Measurements from ENCODE around the gene NLGN1.
"Not testable (repeated sequence)": the region's sequence is repeated elsewhere in the genome, so short reads cannot be mapped to it uniquely, and the experiment has no call there.

NLGN1 gene

DNA sequence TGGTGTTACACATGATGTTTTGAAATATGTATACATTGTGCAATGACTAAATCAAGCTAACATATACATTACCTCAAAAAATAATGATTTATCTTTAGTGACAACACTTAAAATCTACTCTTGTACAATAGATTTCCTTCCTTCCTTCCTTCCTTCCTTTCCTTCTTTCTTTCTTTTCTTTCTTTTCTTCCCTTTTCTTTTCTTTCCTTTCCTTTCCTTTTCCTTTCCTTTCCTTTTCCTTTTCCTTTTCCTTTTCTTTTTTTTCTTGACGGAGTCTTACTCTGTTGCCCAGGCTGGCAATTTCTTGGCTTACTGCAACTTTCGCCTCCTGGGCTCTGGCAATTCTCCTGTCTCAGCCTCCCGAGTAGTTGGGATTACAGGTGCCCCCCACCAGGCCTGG, 170.5 kb downstream of the NLGN1 start:
- DNase-seq: no peak

GRCh38 chr3:173568623-173569022, 171.1 kb downstream of the NLGN1 start:
- DNase-seq: no peak

DNA sequence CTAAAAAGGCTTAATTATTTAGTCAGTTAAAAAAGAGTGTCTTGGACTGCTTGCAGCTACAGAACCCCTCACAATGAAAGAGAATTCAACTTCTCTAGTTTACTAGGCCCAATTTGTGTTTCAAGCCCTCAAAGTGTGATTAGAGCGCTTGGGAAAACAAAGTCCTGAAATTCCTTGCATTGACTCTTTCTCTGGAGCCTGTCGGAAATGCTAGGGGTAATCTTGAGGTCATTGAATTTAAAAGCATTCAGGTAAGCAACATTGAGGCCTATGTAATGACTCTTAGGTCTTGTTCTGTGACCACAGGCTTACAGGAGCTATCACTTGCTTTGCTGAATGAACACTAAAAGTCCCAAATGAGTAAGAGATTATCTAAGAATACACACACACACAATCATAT, 186.0 kb downstream of the NLGN1 start:
- DNase-seq: no peak

DNA sequence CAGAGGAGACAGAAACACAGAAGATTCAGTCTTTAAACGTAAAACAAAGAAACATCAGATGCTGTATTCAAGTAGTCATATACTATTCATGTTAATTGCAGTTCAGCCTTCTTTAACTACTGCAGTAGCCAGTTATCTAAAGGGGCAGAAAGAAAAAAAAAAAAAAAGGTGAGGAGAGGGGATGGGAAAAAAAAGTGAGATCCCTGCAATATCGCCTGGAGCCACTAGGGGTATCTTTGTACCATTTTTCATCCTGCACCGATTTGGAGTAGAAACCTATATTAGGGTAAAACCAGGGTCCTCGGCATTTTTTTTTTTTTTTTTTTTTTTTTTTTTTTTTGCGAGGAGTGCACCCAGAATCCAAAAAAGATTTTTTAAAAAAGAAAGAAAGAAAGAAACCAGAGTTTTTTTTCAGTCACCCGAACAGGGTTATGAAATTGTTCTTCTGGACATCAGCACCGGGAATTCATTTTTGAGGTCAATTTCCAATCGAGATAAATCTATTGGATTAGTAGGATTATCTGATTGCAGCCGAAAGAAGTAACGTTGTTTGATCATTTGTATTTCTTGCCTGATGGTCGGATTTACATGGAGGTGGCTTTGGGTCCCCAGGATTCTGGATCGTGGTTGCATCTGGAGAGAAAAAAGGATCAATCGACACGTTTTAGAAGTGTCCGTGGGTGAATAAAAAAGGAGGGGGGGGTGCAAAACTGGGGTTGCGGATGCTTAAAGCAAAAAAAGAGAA, 186.7 kb downstream of the NLGN1 start:
- DNase-seq: peak; percentile 49

DNA sequence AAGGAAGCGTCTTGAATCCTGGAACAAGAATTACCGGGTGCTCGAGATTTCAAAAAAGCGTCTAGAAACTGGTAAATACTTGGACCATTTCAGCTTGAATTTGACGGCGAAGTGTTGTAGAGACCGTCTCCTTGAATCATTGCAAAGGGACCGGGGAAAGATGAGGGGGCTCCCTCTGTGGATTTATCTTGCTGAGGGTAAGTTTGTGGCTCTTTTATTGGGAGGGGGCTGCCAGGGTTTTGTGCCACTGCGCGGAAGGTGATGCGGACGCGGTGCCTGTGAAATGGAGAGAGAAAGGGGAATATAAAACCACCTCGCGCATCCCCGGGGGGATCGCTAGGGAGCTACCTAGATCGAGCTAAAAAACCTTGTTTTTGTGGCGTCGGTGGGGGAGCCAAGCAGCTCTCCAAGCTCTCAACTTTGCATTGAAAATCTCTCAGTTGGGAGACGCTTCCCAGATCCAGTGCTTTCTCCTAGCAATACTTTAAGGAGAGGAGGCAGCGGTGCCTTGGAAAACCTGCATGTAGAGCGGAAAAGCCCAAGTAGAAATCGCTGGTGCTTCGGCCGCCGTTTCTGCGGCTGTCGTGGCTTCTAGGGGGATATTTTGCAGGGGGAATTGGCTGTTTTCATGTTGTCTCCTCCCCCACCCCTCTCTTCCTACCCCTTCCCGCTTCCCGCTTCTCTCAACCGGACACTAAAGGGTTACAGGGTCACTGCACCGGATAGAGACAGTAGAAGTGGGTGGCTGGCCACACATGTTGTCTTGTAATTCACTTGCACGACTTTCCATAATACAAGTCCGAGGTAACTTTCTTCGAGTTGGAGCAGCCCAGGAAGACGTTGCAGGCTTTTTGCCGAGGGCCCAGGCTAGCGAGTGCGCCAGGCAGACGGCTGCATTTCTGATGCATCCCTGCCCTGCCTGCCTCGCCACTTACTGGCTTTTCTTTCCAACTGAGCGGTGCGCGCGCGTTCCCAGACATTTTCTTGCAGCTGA, 187.6 kb downstream of the NLGN1 start:
- no peak for DNase-seq

DNA sequence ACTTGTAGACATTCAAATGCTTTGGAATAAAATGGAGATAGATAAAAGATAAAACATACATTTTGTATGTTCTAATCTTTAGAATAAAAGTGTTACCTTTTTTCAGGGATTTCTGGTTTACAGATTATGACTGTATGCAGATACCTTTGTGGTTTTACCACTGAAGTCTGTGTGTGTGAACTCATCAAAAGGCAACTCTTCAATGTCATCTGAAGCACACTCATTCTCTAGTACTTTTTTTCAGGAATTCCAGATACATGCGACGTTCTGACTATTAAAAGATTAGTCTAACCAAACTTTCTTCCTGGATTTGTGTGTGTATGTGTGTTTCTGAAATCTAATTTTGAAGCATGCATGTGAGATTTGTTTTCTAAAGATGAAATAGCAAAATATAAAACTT, 188.6 kb downstream of the NLGN1 start:
- DNase-seq: no peak

DNA sequence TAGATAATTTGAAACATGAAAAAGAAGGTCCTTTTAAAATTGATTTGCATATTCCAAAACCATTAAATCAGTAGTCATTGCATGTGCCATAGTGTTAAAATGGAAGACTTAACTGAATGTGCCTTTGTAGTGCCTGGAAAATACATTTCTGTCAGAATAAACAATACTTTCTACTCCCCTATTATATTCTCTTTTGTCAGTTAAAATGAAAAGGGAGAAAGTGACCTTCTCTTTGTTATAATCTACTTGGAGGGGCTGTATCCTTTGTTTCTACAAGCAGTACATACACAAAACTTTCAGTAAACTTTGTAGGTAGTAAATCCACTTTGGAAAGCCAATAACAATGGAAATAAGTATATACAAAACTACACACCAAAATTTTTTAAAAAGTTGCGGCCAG, 189.5 kb downstream of the NLGN1 start:
- no peak for DNase-seq

- no peak for DNase-seq
Measured at GRCh38 chr3:173588556-173588955, 191.0 kb downstream of the NLGN1 start.

GRCh38 chr3:173589116-173589515, 191.6 kb downstream of the NLGN1 start:
- no peak for DNase-seq

DNA sequence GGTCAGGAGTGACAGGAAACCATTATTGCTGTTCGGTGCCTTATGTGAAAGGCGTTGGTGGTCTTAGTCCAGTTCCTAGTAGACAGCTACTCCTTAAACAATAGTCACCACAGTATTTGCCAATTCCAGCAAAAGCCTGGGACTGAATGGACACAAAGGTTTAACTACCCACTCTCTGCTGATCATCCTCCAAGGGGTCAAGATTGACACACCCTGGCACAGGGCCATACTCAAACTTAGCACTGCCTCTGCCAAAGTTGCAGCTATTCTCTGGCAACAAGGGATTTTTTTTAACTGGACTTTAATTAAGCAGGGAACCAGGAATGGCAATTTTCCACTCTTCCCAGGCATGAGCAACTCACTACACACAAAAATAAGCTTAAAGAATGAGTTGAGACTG, 193.9 kb downstream of the NLGN1 start:
- no peak for DNase-seq

- not testable (repeated sequence) for DNase-seq
Measured at GRCh38 chr3:173594881-173595280, 197.3 kb downstream of the NLGN1 start.

GRCh38 chr3:173599673-173600072, 202.1 kb downstream of the NLGN1 start:
- no peak for DNase-seq

GRCh38 chr3:173614522-173614921, 217.0 kb downstream of the NLGN1 start:
- DNase-seq: no peak

GRCh38 chr3:173615661-173616060, 218.1 kb downstream of the NLGN1 start:
- peak; percentile 68 for DNase-seq

GRCh38 chr3:173617490-173617889, 219.9 kb downstream of the NLGN1 start:
- no peak for DNase-seq

DNA sequence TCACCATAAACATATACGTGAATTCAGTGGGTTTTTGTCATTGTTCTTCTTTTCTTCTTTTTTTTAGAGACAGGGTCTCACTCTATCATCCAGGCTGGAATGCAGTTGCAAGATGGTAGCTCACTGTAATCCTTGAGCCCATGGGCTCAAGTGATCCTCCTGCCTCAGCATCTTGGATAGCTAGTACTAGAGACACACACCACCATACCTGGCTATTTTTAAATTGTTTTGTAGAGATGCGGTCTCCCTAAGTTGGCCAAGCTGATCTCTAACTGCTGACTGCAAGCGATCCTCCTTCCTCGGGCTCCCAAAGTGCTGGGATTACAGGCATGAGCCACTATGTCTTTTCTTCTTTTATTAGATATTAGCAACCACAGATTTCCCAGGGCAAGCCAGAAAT, 220.6 kb downstream of the NLGN1 start:
- no peak for DNase-seq

GRCh38 chr3:173618703-173619102, 221.2 kb downstream of the NLGN1 start:
- DNase-seq: no peak

DNA sequence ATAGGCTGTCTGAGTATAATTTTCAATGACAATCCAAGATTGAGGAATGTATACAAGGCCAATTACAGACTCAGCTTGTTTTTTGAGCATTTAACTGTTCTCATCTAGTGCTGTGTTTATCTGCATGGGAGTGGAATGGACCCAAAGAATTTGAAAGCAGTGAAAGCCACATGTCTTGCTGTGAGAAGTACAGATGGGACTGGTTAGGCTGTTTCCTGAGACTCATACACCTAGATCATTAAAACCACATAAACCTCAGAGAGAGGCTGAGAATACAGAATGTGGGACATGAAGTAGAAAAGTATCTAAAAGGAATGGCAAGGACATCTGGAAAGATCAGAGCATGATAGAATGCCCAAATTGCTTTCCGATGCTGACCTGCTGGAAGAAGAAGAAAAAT, 224.6 kb downstream of the NLGN1 start:
- DNase-seq: no peak

DNA sequence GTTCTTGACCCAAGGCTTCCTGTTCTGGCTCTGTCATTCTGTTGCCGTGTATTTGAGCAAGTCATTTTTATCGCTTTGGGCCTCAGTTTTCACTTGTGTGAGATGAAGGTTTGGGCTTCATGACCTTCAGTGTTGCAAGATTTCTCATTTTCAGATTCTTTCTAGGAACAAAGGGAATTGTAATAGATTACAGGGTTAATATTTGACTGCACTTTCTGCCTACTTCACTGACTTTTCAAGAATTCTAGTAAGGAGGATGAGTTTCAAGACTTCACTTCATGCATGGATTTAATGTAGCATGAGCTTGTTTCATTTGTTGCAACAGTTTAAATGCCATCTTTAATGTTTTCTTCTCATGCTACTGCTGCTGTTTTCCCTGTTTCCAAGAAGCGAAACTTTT, 226.5 kb downstream of the NLGN1 start:
- no peak for DNase-seq

DNA sequence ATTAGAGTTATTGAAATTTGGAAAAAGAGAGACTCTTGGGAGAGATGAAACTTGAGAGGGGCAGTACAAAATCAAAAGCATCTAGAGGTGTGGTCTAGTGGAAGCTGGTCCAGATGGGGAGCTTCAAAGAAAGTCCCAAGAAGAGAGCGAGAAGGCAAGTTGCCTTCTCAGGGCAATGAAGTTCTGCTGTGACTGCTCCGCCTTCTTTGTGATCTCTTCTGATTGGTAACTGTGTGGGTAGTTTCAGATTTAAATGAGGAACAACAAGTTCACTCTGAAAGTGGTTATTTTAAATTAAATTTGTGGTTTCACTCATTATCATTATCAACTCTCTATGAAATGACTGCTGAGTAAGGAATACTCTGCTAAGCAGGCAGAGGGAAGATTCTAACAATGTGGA, 233.3 kb downstream of the NLGN1 start:
- DNase-seq: no peak

DNA sequence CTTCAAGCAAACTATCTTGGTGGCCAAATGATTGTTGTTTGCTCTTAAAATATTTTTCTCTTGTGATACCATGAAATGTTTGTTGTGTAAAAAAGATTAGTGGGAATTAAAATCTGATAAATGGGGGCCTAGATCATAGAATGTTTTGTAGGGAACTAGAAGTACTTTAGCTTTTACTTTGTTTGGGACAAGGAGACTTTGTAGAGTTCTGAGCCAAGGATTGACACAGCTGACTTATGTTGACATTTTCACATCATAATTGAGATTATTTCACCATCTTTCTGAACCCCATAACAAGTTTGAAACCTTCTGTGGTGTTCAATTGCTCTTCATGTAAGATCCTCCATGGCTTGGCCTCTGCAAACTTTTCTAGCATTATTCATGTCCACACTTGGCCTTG, 235.4 kb downstream of the NLGN1 start:
- no peak for DNase-seq

DNA sequence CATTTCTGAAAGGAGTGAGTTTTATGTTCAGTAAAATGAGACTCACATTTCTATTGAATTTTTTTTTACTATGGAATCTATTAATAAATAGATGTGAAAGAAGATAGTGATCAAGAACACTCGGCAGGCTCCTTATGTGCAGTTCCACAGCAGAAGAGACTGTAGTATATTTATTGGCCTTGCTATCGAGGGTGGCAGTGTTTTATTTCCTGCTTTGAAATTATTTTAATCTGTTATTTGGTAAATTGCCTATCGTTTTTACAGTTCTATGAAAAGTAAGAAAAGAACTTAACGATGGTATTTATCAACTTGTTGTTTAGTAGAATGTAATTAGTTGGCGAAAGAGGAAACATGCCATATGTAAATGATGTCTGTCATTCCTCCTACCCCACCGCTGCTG, 238.3 kb downstream of the NLGN1 start:
- DNase-seq: no peak

DNA sequence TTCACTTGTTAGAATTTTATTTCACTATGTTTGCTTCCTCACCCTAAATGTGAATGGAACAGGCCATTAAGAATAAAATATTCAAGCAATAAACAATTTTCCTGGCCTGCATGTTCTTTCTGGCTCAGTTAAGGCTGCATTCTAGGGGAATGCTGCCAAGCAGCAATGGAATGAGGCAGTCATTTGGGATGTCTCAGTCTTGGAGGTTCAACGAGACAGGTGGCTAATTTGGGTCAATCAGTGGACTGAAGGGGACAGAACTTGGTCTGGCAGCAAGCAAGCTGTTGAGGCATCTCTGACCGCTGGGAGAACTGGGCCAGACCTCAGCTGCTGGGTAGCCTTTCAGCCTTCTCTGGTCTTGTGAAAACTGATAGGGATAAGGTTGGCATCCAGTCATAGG, 241.6 kb downstream of the NLGN1 start:
- no peak for DNase-seq

- no peak for DNase-seq
Measured at GRCh38 chr3:173641696-173642095, 244.2 kb downstream of the NLGN1 start.

All from NCI-H82 (cell line).